Measurements from ENCODE around the gene RGS1.
A peak's percentile ranks its signal among the peaks of the same experiment; 100 is the strongest.

The RGS1 gene

DNA sequence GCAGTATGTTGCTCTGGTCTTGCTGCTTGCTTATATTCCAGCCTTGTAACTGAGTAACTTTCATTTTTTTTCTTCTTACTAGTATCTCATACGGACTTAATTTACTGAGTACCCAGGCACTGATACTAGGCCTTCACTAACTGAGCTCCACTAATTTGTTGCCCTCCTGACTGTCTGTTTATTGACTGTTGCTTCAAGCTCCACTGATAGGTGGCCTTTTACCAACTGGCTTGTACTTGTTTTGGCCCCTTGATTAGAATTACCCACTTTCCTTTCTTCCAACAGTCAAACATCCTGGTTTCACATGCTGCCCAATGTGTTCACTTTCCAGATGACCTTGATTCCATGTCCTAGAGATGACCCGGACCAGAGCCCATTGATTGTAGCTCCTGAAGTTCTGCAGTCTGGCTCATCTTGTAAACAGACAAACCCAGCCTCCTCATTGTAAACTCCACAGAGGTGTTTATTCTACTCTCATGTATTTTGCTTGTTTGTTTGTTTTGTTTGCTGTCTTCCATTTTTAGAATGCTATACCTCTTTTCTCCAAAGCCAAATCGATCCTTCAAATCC is 27.7 kb downstream of the RGS1 start:
- DNase-seq (ENCODE audit: low read depth in 2 of 2): no peak
- H3K4me3 ChIP-seq (replicated peaks in 1 of 2; ENCODE audit: low read depth in 2 of 2, low read length in 2 of 2): no peak overlapping the region
- TF ChIP-seq, protein P1, sequence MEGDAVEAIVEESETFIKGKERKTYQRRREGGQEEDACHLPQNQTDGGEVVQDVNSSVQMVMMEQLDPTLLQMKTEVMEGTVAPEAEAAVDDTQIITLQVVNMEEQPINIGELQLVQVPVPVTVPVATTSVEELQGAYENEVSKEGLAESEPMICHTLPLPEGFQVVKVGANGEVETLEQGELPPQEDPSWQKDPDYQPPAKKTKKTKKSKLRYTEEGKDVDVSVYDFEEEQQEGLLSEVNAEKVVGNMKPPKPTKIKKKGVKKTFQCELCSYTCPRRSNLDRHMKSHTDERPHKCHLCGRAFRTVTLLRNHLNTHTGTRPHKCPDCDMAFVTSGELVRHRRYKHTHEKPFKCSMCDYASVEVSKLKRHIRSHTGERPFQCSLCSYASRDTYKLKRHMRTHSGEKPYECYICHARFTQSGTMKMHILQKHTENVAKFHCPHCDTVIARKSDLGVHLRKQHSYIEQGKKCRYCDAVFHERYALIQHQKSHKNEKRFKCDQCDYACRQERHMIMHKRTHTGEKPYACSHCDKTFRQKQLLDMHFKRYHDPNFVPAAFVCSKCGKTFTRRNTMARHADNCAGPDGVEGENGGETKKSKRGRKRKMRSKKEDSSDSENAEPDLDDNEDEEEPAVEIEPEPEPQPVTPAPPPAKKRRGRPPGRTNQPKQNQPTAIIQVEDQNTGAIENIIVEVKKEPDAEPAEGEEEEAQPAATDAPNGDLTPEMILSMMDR (IDR thresholded peaks at IDR 0.05; ENCODE audit: low read depth, low read length): no peak

DNA sequence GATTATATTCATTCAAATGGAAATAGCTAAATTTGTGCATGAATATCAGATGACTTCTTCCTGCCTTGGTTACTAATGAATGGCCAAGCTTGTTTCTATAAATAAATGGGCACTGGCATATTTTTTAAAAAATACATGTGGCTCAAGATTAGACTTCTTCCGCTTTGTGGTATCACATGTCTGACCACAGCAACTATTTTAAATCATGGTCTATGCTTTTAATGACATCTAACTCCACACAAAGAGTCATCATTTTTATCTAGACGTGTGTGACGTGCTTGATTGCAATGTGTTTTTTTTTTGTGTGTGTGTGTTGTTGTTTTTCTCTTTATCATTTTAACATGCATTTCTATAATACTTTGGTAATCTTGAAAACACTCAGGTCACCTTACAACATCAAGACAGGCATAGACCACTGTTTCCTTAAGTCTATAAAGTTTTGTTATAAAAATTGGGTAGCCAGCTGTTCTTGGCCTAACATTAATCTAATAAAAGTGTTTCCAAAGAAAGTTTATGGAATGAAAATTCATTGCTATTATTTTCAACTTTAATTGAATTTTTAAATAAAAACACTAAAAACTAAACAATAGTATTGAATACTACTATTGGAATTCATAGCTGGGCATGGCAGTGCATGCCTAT is 29.5 kb downstream of the RGS1 start:
- TF ChIP-seq, protein P1 (IDR thresholded peaks at IDR 0.05; ENCODE audit: low read depth, low read length): no peak
- H3K4me3 ChIP-seq (replicated peaks in 1 of 2; ENCODE audit: low read depth in 2 of 2, low read length in 2 of 2): no peak overlapping the region
- peak; percentile 36 to 63 for DNase-seq (ENCODE audit: low read depth in 2 of 2)

DNA sequence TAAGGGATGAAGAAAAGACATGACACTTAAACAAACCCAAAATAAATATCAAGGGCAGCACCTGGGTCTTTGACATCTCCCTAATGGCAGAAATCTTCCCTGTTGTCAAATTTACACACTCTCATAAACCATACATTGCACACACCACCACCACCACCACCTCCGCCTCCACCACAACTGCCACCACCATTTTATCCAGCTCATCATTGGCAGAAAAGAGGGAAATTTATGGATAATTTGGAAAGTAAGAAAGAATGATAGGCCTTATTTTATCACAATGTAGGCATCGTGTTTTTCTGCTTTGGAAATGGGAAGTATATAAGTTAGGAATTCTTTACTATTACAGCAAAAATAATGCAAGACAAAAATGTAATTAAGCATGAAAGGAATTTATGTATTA is 33.1 kb downstream of the RGS1 start:
- TF ChIP-seq, protein P1 (IDR thresholded peaks at IDR 0.05; ENCODE audit: low read depth, low read length): no peak
- no peak for DNase-seq (ENCODE audit: low read depth in 2 of 2)
- H3K4me3 ChIP-seq (replicated peaks in 1 of 2; ENCODE audit: low read depth in 2 of 2, low read length in 2 of 2): no peak overlapping the region

DNA sequence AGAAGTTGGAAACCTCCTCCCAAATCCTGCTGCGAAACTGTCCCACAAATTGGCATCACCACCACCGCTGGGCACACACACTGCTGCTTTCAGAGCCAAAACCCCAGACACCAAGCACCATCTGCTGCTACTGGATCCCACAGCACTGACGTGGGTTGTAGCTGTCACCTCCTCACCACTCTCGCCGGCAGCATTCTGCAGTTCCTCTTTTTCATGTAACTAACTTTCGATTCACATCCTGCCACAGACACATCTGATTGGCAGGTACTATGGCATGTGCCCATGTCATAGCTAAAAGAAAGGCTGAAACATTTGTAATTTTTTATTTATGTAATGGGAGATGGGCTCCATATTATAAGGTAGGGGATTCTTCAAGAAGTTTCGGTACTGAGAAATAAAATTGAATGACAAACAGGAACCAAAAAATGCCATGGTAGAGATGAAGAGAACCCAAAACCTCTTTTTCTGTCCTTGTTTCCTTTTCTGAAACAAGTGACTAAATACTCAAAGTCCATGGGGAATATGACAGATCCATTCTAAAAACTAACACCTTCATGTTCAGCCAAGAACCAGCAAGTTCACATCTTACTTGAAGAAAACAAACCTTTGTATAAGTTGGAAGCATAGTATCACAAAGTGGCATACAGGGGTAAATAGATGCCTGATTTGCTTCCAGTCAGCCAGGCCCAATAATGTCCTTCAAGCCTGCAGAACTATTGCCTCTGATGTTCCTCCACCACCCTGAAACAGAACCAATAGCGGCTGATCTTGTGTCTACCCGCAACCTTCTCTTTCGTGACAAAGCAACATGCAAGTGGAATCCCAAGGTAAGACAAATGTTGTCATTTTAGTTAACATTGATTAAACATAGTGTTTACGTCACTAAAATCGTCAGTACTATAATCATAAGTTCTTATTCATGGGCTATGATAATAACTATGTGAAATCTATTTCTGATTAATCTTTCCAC is 33.8 kb downstream of the RGS1 start:
- no peak overlapping the region for H3K4me3 ChIP-seq (replicated peaks in 1 of 2; ENCODE audit: low read depth in 2 of 2, low read length in 2 of 2)
- TF ChIP-seq, protein P1 (IDR thresholded peaks at IDR 0.05; ENCODE audit: low read depth, low read length): no peak
- DNase-seq (ENCODE audit: low read depth in 2 of 2): no peak

DNA sequence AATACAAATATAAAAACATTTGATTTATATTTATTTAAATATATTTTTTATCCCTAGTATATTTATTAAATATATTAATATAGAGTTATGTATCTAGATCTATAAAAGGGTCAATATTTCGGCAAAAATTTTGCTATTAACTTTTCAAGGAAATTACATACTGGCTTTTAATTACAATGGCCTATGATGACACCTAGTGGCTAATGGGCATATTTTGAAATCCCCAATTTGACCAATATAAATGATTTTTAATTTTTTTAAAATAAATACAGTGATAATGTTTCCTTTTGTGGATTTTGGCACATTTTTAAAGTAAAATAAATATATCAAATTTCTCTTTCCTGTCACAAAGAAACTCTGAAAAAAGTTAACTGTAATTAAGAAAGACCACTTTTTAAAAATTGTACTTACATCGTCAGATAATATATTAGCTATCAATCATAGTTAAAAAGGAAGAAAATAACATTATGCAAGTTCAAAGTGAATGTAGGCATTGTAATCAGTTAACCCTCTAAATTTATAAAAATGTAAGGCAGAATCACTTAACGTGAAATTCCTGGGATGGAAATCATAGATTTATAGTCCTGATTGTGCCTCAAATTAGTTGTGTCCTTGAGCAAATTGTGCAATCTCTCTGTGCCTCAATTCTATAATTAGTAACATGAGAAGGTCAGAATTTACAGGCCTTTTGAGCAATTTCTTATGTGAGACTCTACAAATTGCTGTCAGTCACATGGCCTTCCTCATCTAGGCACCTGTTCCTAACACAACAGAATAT is 34.7 kb downstream of the RGS1 start:
- H3K4me3 ChIP-seq (replicated peaks in 1 of 2; ENCODE audit: low read depth in 2 of 2, low read length in 2 of 2): no peak overlapping the region
- DNase-seq (ENCODE audit: low read depth in 2 of 2): peak; percentile 54 to 62
- TF ChIP-seq, protein P1 (IDR thresholded peaks at IDR 0.05; ENCODE audit: low read depth, low read length): peak; percentile 37

DNA sequence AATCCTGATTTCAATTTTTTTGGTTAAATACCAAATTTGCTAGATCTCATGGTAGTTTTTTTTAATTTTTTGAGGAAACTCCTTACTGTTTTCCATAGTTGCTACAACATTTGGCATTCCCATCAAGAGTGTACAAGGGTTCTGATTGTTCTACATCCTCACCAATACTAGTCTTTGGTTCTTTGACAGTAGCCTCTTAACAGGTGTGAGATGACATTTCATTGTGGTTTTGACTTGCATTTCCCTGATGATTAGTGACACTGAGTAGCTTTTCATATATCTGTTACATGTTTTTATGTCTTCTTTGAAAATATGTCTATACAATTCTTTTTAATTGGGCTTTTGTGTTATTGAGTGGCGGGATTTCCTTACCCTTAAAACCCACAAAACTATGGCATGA is 39.5 kb downstream of the RGS1 start:
- DNase-seq (ENCODE audit: low read depth in 2 of 2): no peak
- TF ChIP-seq, protein P1 (IDR thresholded peaks at IDR 0.05; ENCODE audit: low read depth, low read length): no peak
- no peak overlapping the region for H3K4me3 ChIP-seq (replicated peaks in 1 of 2; ENCODE audit: low read depth in 2 of 2, low read length in 2 of 2)

Measured in cardiac fibroblast (primary cell).